HepG2 (cell line): ENCODE measurements around the gene UBC. TPM values are rescaled to one million over a fixed set of nuclear protein-coding genes. Genes with fewer than 3 reads are reported as not detected.
A peak's percentile ranks its signal among the peaks of the same experiment; 100 is the strongest.
"Not testable (repeated sequence)": the region's sequence is repeated elsewhere in the genome, so short reads cannot be mapped to it uniquely, and the experiment has no call there.

Experiments used
- ATAC-seq: fragments of 200-7000 bp; cut with Tn5 transposase; 3 replicates; pipeline ENCODE4 v1.9.1; 2020; ENCODE audit warnings: mild to moderate bottlenecking, moderate library complexity
- BruUV-seq: library from RNA; stranded (reverse); fragments of 400-500 nt; replicated peaks from 2 replicates; lab custom pipeline; 2021; lab: Mats Ljungman, UMichigan
- CTCF ChIA-PET: fragments of 300-600 bp; formaldehyde crosslinking; extraction: SDS; loops from one replicate; lab custom pipeline; 2021; ENCODE audit warnings: low total read pairs, inconsistent platforms, low intra/inter-chr PET ratio; lab: Yijun Ruan, JAX
- POLR2A ChIA-PET: fragments of 350-600 bp; sonication (Branson Sonifier 250); formaldehyde crosslinking; loops from one replicate; lab custom pipeline; 2020; ENCODE audit warnings: antibody characterized with exemption, inconsistent platforms; lab: Yijun Ruan, JAX
- DNase-seq: peaks from one replicate; pipeline ENCODE4 v3.0.0-alpha.2; 2015; ENCODE audit warnings: low spot score
- FAIRE-seq: peaks from 3 replicates; lab custom pipeline; 2011; peaks lifted over from hg19 to GRCh38; lab: Jason Lieb, UNC
- H2AFZ ChIP-seq: one replicate; pipeline ENCODE4 v1.6.1; 2011; ENCODE audit warnings: low read length, inconsistent platforms
- H3K27ac ChIP-seq: fragments of 300-600 bp; 3 replicates; pipeline ENCODE4 v1.8.0; 2011; ENCODE audit warnings: mixed run types, mild to moderate bottlenecking, mixed read lengths, low read length, inconsistent platforms; ENCODE audit not compliant: insufficient read depth; ENCODE audit errors: extremely low read length
- H3K27me3 ChIP-seq, 2 experiments: fragments of 200-600 bp in 1 of 2; 2 replicates in 1 of 2; 3 replicates in 1 of 2; pipeline versions ENCODE4 v1.6.0 to v1.8.0; 2011; ENCODE audit warnings: low read length in 2 of 2, mild to moderate bottlenecking in 2 of 2, moderate library complexity in 2 of 2, inconsistent platforms in 1 of 2; ENCODE audit not compliant: insufficient read depth in 2 of 2, control insufficient read depth in 1 of 2
- H3K36me3 ChIP-seq, 2 experiments: fragments of 200-600 bp in 1 of 2; replicated peaks in 1 of 2; 2 replicates in 1 of 2; 3 replicates in 1 of 2; pipeline versions ENCODE4 v1.5.1 to v1.8.0; 2011; ENCODE audit warnings: low read length in 2 of 2, inconsistent platforms in 1 of 2; ENCODE audit not compliant: insufficient read depth in 2 of 2, control insufficient read depth in 1 of 2
- H3K4me1 ChIP-seq: 2 replicates; pipeline ENCODE4 v1.5.1; 2012; ENCODE audit warnings: low read length, inconsistent platforms; ENCODE audit not compliant: insufficient read depth
- H3K4me2 ChIP-seq: 2 replicates; pipeline ENCODE4 v1.6.0; 2011; ENCODE audit warnings: low read depth, low read length, inconsistent platforms
- H3K4me3 ChIP-seq, 3 experiments: fragments of 200-600 bp in 1 of 3; sonication (generic), shearing (Covaris generic) in 1 of 3; replicated peaks in 1 of 3; 2 replicates each; pipeline ENCODE4 v1.5.1; 2011 to 2016; ENCODE audit warnings: low read length in 3 of 3, inconsistent platforms in 2 of 3, low read depth in 2 of 3, mild to moderate bottlenecking in 2 of 3, control low read depth in 1 of 3, mixed read lengths in 1 of 3; ENCODE audit not compliant: insufficient read depth in 1 of 3
- H3K79me2 ChIP-seq: one replicate; pipeline ENCODE4 v1.6.1; 2011; ENCODE audit warnings: low read length, inconsistent platforms; ENCODE audit not compliant: insufficient read depth
- H3K9ac ChIP-seq: 2 replicates; pipeline ENCODE4 v1.6.0; 2011; ENCODE audit warnings: mild to moderate bottlenecking, low read depth, low read length, inconsistent platforms; ENCODE audit not compliant: insufficient read depth
- H3K9me3 ChIP-seq: 2 replicates; pipeline ENCODE4 v1.5.1; 2012; ENCODE audit warnings: mild to moderate bottlenecking, low read length
- H4K20me1 ChIP-seq: 2 replicates; pipeline ENCODE4 v1.6.0; 2011; ENCODE audit warnings: inconsistent platforms, mild to moderate bottlenecking, low read length, moderate library complexity; ENCODE audit not compliant: insufficient read depth
- ETV6 ChIP-seq: sonication (generic); formaldehyde crosslinking; conservative IDR thresholded peaks from 2 replicates; pipeline ENCODE4 v1.4.0; 2020; ENCODE audit warnings: missing genetic modification reagents
- HMGA1 ChIP-seq: sonication (generic); formaldehyde crosslinking; conservative IDR thresholded peaks from 2 replicates; pipeline ENCODE4 v1.4.0; 2020; ENCODE audit warnings: missing genetic modification reagents
- HOXA5 ChIP-seq: sonication (generic); formaldehyde crosslinking; IDR thresholded peaks from 2 replicates; pipeline ENCODE4 v1.4.0; 2020; ENCODE audit warnings: missing genetic modification reagents
- NONO ChIP-seq, 2 experiments: fragments of 450-650 bp in 1 of 2; sonication (generic) in 1 of 2; formaldehyde crosslinking in 1 of 2; IDR thresholded peaks in 1 of 2; conservative IDR thresholded peaks in 1 of 2; 2 replicates each; pipeline versions ENCODE4 v1.6.1 to v1.8.0; 2017 to 2022; ENCODE audit warnings: mild to moderate bottlenecking in 1 of 2, missing genetic modification reagents in 1 of 2, moderate library complexity in 1 of 2
- PAX8 ChIP-seq: sonication (generic); formaldehyde crosslinking; IDR thresholded peaks from 2 replicates; pipeline ENCODE4 v1.8.0; 2022; ENCODE audit warnings: mild to moderate bottlenecking, missing genetic modification reagents, borderline replicate concordance
- XRCC5 ChIP-seq: fragments of 200-400 bp; formaldehyde crosslinking; optimal IDR thresholded peaks from 2 replicates; pipeline ENCODE3; 2017; ENCODE audit warnings: mild to moderate bottlenecking, low read length
- ZBTB2 ChIP-seq: sonication (generic); formaldehyde crosslinking; IDR thresholded peaks from 2 replicates; pipeline ENCODE4 v1.8.0; 2022; ENCODE audit warnings: low read depth, missing genetic modification reagents
- ZMAT3 ChIP-seq: sonication (generic); formaldehyde crosslinking; conservative IDR thresholded peaks from 2 replicates; pipeline ENCODE4 v1.7.0; 2021; ENCODE audit warnings: missing genetic modification reagents
- ZNF121 ChIP-seq: sonication (generic); formaldehyde crosslinking; IDR thresholded peaks from 2 replicates; pipeline ENCODE4 v1.5.0; 2020; ENCODE audit warnings: mild to moderate bottlenecking, missing genetic modification reagents
- ZNF17 ChIP-seq: sonication (generic); formaldehyde crosslinking; IDR thresholded peaks from 2 replicates; pipeline ENCODE4 v1.5.0; 2020; ENCODE audit warnings: mild to moderate bottlenecking, missing genetic modification reagents
- ZNF350 ChIP-seq: sonication (generic); formaldehyde crosslinking; IDR thresholded peaks from 2 replicates; pipeline ENCODE4 v1.4.0; 2020; ENCODE audit warnings: mild to moderate bottlenecking, low read depth, missing genetic modification reagents, borderline replicate concordance
- ZNF614 ChIP-seq: IDR thresholded peaks from 2 replicates; pipeline ENCODE4 v1.6.1; 2018; ENCODE audit warnings: missing biosample characterization, missing genetic modification reagents, inconsistent platforms, borderline replicate concordance
- ZNF891 ChIP-seq: sonication (generic); formaldehyde crosslinking; IDR thresholded peaks from 2 replicates; pipeline ENCODE4 v1.5.0; 2020; ENCODE audit warnings: mild to moderate bottlenecking, missing genetic modification reagents
- WGBS: methylation state at CpG from one replicate; pipeline ENCODE4 v1.1.6; 2017; ENCODE audit warnings: low lambda C conversion rate; 5-methylcytosine and 5-hydroxymethylcytosine counted together
- in situ Hi-C: cut with HindIII; loops from 2 replicates; pipeline ENCODE4 v1.10.0; 2017; ENCODE audit warnings: low pct_unique_long_range_greater_than_20kb; ENCODE audit not compliant: extremely low pct_ligation_motif_present
- intact Hi-C: fragments of 100-400 bp; cut with micrococcal nuclease; formaldehyde crosslinking; loops from one replicate; pipeline ENCODE4 v1.10.0; 2022; ENCODE audit not compliant: unreplicated experiment
- polyA plus RNA-seq, 8 experiments: library from polyadenylated mRNA; depleted of rRNA in 3 of 8; stranded (reverse) in 7 of 8; unstranded in 1 of 8; fragments of >200 nt; fragmentation: Illumina TruSeq in 4 of 8; extraction: Trizol in 4 of 8; gene quantifications; 2 replicates each; pipeline versions ENCODE4 v1.2.1 to v1.2.3, GENCODE V29; 2011 to 2016; ENCODE audit warnings: low read depth in 4 of 8, missing spikeins in 1 of 8, mixed read lengths in 1 of 8; ENCODE audit not compliant: insufficient read depth in 1 of 8
- total RNA-seq, 5 experiments: library from RNA; depleted of rRNA; stranded (reverse); fragments of >200 nt; fragmentation: Illumina TruSeq; extraction: Trizol; gene quantifications; 2 replicates each; pipeline ENCODE4 v1.2.3, GENCODE V29; 2016; ENCODE audit warnings: low read depth in 1 of 5

Gene UBC
- total and polyA plus RNA-seq, 2 of the 13 experiments (the other 11 are each of a cell fraction or from before 2014, with no cell fraction given), result 805 to 1,432 TPM

- FAIRE-seq, CTCF ChIA-PET, in situ Hi-C loops, ATAC-seq, H3K79me2 ChIP-seq, H3K9ac ChIP-seq, H3K27me3 ChIP-seq, intact Hi-C loops, H3K4me2 ChIP-seq, H2AFZ ChIP-seq, BruUV-seq, DNase-seq, H3K9me3 ChIP-seq, H3K4me3 ChIP-seq, H3K36me3 ChIP-seq, H4K20me1 ChIP-seq: not testable (repeated sequence)
- Histone ChIP-seq H3K27ac (peak overlapping the region; percentile 12), H3K4me1 (peaks cover 60% of the 10 kb centered on the region)
- POLR2A ChIA-PET, result interaction anchor here (1.2 to 1.8 kb wide), 5 partner anchors 13 to 60 kb away, joined by 4 to 10 read pairs (median 5); no protein-coding TSS in a partner anchor
- 92% methylated on average over 9 of the region's 9 CpGs for WGBS
Observed at GRCh38 chr12:124887766-124888165, 26.7 kb downstream of the UBC start.

GRCh38 chr12:124884587-124885438, 29.6 kb downstream of the UBC start:
- WGBS, result 10% methylated on average over 14 of the region's 15 CpGs
- ChIA-PET CTCF (interaction anchor here (0.9 to 1.2 kb wide), 2 partner anchors 14 to 22 kb away, joined by 4 to 5 read pairs; no protein-coding TSS in a partner anchor), POLR2A (interaction anchor here (0.6 to 2.2 kb wide), 19 partner anchors 9 to 107 kb away, joined by 3 to 17 read pairs (median 4); partner anchors contain the start of genes SCARB1 and UBC)
- Histone ChIP-seq H3K36me3 (peaks cover 0 to under 1% of the 10 kb centered on the region in 2 experiments; a peak in 2 of 5 replicates), H3K4me3 (peak overlapping the region; percentile 36 to 59 (median 38); a peak in 5 of 6 replicates), H3K79me2 (no peaks in the 10 kb centered on the region), H3K4me1 (peaks cover 87% of the 10 kb centered on the region), H3K4me2 (peak overlapping the region; percentile 82), H3K9me3 (no peaks in the 10 kb centered on the region), H3K27me3 (no peaks in the 10 kb centered on the region), H3K9ac (peak overlapping the region; percentile 23), H2AFZ (no peak overlapping the region), H4K20me1 (no peaks in the 10 kb centered on the region), H3K27ac (peak overlapping the region; percentile 71)
- ATAC-seq (peak; percentile 74), DNase-seq (peak; percentile 84), FAIRE-seq (peak; percentile 72)
- no TSS peak for BruUV-seq
- intact Hi-C loops, result loop anchor here (2.0 kb wide), 1 partner anchor 16 kb away; no protein-coding TSS in a partner anchor
- in situ Hi-C loops, result no loop called here
- no peak for TF ChIP-seq ETV6
- TF ChIP-seq ZMAT3 (CRISPR knock-in tag), result no peak
- TF ChIP-seq PAX8 (CRISPR knock-in tag), result no peak
- no peak for TF ChIP-seq HMGA1 (CRISPR knock-in tag)
- TF ChIP-seq ZBTB2 (CRISPR knock-in tag), result no peak
- TF ChIP-seq NONO (IDR thresholded peaks at IDR 0.05), result no peak
- 0 out of 2 replicates have a peak, but pooled peaks have one; percentile 41 for TF ChIP-seq NONO (CRISPR knock-in tag; conservative IDR thresholded peaks at IDR 0.05)
- TF ChIP-seq HOXA5, result peak; percentile 44; the same call in 1 of the 2 replicates
- TF ChIP-seq ZNF17 (CRISPR knock-in tag), result no peak
- TF ChIP-seq ZNF614 (CRISPR knock-in tag), result no peak
- no peak for TF ChIP-seq ZNF350 (CRISPR knock-in tag)
- TF ChIP-seq ZNF121 (CRISPR knock-in tag), result peak; percentile 23; the same call in 1 of the 2 replicates
- no peak for TF ChIP-seq ZNF891 (CRISPR knock-in tag)
- peak; percentile 83 for TF ChIP-seq XRCC5
